Loucy (cell line): ENCODE results near the gene ADAMTS6.

Experiments
- CTCF ChIP-seq: fragments of 200-600 bp; sonication (generic); conservative IDR thresholded peaks from 2 replicates; pipeline ENCODE4 v1.5.1; 2014; ENCODE audit warnings: mild to moderate bottlenecking, antibody characterized with exemption, low read length
- EZH2phosphoT487 ChIP-seq: fragments of 200-600 bp; IDR thresholded peaks from 2 replicates; pipeline ENCODE4 v1.6.1; 2018; ENCODE audit warnings: antibody characterized with exemption, mild to moderate bottlenecking, moderate library complexity, borderline replicate concordance

- no peak for TF ChIP-seq EZH2phosphoT487
- TF ChIP-seq CTCF, result no peak
Measured at GRCh38 chr5:65262649-65263059, 219.1 kb downstream of the ADAMTS6 start.
